Osteoblast (primary cell): ENCODE results near the gene EXD2. TPM values are rescaled to one million over a fixed set of nuclear protein-coding genes. Genes with fewer than 3 reads are reported as not detected.

Experiments
- DNase-seq: peaks from one replicate; pipeline ENCODE4 v3.0.0; 2011; ENCODE audit warnings: low spot score, mixed read lengths; ENCODE audit not compliant: insufficient read length; ENCODE audit errors: missing footprints
- H2AFZ ChIP-seq: 2 replicates; pipeline ENCODE4 v1.6.0; 2011; ENCODE audit warnings: mild to moderate bottlenecking, low read length
- H3K27ac ChIP-seq: 2 replicates; pipeline ENCODE4 v1.5.1; 2011; ENCODE audit warnings: mild to moderate bottlenecking, low read depth, low read length, moderate library complexity
- H3K27me3 ChIP-seq: 2 replicates; pipeline ENCODE4 v1.6.0; 2012; ENCODE audit warnings: mild to moderate bottlenecking, control low read depth, inconsistent platforms, low read length, moderate library complexity; ENCODE audit not compliant: insufficient read depth
- H3K36me3 ChIP-seq: 2 replicates; pipeline ENCODE4 v1.5.1; 2011; ENCODE audit warnings: mild to moderate bottlenecking, low read length, control low read depth, moderate library complexity; ENCODE audit not compliant: insufficient read depth
- H3K4me1 ChIP-seq: 2 replicates; pipeline ENCODE4 v1.5.1; 2011; ENCODE audit warnings: mild to moderate bottlenecking, low read length, control low read depth, moderate library complexity; ENCODE audit not compliant: insufficient read depth
- H3K4me2 ChIP-seq: 2 replicates; pipeline ENCODE4 v1.6.0; 2011; ENCODE audit warnings: mild to moderate bottlenecking, low read length; ENCODE audit not compliant: insufficient read depth
- H3K4me3 ChIP-seq: fragments of 200-600 bp; sonication (generic); 3 replicates; pipeline ENCODE4 v1.5.1; 2012; ENCODE audit warnings: mild to moderate bottlenecking, low read length, inconsistent platforms; ENCODE audit not compliant: insufficient read depth
- H3K79me2 ChIP-seq: 2 replicates; pipeline ENCODE4 v1.6.0; 2012; ENCODE audit warnings: mild to moderate bottlenecking, low read length, control low read depth, inconsistent platforms; ENCODE audit not compliant: insufficient read depth
- H3K9me3 ChIP-seq: 2 replicates; pipeline ENCODE4 v1.5.1; 2011; ENCODE audit warnings: low read depth, low read length, control low read depth
- H4K20me1 ChIP-seq: 2 replicates; pipeline ENCODE4 v1.6.0; 2012; ENCODE audit warnings: mild to moderate bottlenecking, low read length, control low read depth; ENCODE audit not compliant: insufficient read depth
- total RNA-seq: library from RNA; depleted of rRNA; stranded (reverse); fragments of >200 nt; gene quantifications from 2 replicates; pipeline ENCODE4 v1.2.3, GENCODE V29; 2012
- TF ChIP-seq, protein P1 (sequence below): IDR thresholded peaks from 2 replicates; pipeline ENCODE4 v1.5.1; 2011; ENCODE audit warnings: mild to moderate bottlenecking, low read depth, low read length, moderate library complexity; ENCODE audit errors: extremely low read depth

The EXD2 gene, protein sequence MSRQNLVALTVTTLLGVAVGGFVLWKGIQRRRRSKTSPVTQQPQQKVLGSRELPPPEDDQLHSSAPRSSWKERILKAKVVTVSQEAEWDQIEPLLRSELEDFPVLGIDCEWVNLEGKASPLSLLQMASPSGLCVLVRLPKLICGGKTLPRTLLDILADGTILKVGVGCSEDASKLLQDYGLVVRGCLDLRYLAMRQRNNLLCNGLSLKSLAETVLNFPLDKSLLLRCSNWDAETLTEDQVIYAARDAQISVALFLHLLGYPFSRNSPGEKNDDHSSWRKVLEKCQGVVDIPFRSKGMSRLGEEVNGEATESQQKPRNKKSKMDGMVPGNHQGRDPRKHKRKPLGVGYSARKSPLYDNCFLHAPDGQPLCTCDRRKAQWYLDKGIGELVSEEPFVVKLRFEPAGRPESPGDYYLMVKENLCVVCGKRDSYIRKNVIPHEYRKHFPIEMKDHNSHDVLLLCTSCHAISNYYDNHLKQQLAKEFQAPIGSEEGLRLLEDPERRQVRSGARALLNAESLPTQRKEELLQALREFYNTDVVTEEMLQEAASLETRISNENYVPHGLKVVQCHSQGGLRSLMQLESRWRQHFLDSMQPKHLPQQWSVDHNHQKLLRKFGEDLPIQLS
- 18.9 and 19.9 TPM in 2 replicates for total RNA-seq

DNA sequence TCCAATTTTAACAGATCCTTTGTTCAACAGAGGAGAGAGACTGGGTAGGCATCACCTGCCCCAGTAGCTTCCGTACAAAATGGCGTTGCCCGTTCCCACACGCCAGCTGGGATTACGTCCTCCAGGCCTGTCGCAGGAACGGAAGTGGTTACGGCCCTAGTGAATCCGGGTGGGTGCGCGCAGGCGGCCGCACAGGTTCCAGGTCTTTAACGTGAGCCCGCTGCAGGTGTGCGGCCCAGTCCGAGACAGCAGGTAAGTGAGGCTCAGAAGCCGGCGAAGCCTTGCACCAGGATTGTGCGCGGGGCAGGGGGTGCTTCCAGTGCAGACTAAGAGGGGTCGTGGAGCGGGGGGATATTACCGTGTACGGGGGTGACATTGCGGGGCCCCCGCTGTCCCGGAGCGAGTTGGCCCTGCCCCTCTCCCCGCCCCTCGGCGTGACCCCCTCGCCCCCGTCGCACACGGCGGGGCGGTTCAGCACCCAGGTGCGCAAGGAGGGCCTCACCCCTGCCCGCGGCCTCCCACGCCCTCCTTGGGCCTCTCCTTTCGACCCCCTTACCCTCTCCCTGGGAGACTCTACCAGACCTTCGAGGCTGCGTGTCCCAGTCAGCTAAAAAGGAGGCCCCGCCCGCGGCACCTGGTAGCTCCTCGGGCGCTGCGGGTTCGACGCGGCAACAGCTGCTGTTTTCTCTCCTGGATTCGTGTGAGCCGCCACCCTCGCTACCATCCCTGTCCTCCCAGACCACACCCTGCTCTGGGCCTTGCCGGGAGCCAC, at the start of gene EXD2:
Gene EXD2 (plus strand): TSS at position 159 of the 772 bp plus-strand sequence. CDS start 17,973 bp downstream, outside the sequence.
- Histone ChIP-seq H3K9me3 (no peaks in the 10 kb centered on the region), H2AFZ (peak within 1 kb of the TSS; percentile 99), H3K4me2 (peak within 1 kb of the TSS; percentile 89), H3K27me3 (peaks cover 3% of the 10 kb centered on the region), H4K20me1 (no peaks in the 10 kb centered on the region), H3K4me3 (peak within 1 kb of the TSS; percentile 99), H3K36me3 (no peaks in the 10 kb centered on the region), H3K27ac (peak within 1 kb of the TSS; percentile 24), H3K4me1 (peaks cover 4% of the 10 kb centered on the region), H3K79me2 (peaks cover 19% of the 10 kb centered on the region)
- DNase-seq, result peak; percentile 88
- TF ChIP-seq, protein P1, sequence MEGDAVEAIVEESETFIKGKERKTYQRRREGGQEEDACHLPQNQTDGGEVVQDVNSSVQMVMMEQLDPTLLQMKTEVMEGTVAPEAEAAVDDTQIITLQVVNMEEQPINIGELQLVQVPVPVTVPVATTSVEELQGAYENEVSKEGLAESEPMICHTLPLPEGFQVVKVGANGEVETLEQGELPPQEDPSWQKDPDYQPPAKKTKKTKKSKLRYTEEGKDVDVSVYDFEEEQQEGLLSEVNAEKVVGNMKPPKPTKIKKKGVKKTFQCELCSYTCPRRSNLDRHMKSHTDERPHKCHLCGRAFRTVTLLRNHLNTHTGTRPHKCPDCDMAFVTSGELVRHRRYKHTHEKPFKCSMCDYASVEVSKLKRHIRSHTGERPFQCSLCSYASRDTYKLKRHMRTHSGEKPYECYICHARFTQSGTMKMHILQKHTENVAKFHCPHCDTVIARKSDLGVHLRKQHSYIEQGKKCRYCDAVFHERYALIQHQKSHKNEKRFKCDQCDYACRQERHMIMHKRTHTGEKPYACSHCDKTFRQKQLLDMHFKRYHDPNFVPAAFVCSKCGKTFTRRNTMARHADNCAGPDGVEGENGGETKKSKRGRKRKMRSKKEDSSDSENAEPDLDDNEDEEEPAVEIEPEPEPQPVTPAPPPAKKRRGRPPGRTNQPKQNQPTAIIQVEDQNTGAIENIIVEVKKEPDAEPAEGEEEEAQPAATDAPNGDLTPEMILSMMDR, result no peak

DNA sequence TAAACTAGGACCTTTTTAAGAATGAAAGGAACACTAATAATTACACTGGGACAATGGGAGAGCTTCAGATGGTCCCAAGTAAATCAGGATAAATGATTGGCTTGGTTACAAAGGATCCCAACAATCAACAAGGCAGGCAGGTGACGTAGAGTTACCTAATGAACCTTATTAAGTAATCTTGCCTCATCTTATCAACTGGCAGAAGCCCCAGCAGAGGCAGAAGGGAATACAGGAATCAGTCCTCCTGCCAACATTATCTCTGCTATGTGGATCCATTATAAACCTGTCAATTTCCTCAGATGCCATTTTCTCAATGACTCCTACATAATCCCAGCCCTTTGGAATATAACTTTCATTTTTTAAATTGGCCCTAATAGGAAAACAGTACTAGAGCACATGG, 49.7 kb upstream of the EXD2 start:
- Histone ChIP-seq H3K36me3 (peaks cover 2% of the 10 kb centered on the region), H3K4me3 (no peak overlapping the region), H3K27ac (no peak overlapping the region), H3K27me3 (no peaks in the 10 kb centered on the region), H3K79me2 (peaks cover 70% of the 10 kb centered on the region), H3K4me1 (peaks cover 22% of the 10 kb centered on the region), H4K20me1 (peaks cover 66% of the 10 kb centered on the region), H3K4me2 (no peak overlapping the region), H3K9me3 (no peaks in the 10 kb centered on the region), H2AFZ (no peak overlapping the region)
- TF ChIP-seq, protein P1, result no peak
- DNase-seq, result no peak

DNA sequence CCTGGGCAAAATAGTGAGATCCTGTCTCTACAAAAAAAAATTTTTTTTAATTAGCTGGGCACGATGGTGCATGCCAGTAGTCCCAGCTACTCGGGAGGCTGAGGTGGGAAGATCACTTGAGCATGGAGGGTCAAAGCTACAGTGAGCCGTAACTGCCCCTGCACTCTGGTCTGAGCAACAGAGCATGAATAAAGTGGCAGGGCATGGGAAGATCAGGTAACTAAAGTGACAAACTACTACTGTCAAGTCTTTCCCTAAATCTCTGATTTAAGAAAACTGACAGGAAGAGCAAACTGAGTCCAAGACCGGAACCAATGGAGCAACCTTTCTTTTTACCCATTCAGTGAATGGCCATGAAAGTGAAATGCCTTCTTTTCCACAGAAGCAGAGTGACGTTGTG, 49.2 kb upstream of the EXD2 start:
- Histone ChIP-seq H3K4me3 (no peak overlapping the region), H3K27me3 (no peaks in the 10 kb centered on the region), H3K9me3 (no peaks in the 10 kb centered on the region), H4K20me1 (peaks cover 69% of the 10 kb centered on the region), H2AFZ (no peak overlapping the region), H3K27ac (no peak overlapping the region), H3K4me1 (peaks cover 21% of the 10 kb centered on the region), H3K36me3 (peaks cover 2% of the 10 kb centered on the region), H3K4me2 (no peak overlapping the region), H3K79me2 (peaks cover 73% of the 10 kb centered on the region)
- DNase-seq, result no peak
- TF ChIP-seq, protein P1, result no peak
